ENCODE data around the gene DCST2. TPM values are rescaled to one million over a fixed set of nuclear protein-coding genes. Genes with fewer than 3 reads are reported as not detected.
A peak's percentile ranks its signal among the peaks of the same experiment; 100 is the strongest.

The DCST2 gene
- total and polyA plus RNA-seq, 9 of the 15 experiments (the other 6 are each of a cell fraction or from before 2014, with no cell fraction given) = 0.09 to 0.49 (median 0.11) TPM; not detected in 3

DNA sequence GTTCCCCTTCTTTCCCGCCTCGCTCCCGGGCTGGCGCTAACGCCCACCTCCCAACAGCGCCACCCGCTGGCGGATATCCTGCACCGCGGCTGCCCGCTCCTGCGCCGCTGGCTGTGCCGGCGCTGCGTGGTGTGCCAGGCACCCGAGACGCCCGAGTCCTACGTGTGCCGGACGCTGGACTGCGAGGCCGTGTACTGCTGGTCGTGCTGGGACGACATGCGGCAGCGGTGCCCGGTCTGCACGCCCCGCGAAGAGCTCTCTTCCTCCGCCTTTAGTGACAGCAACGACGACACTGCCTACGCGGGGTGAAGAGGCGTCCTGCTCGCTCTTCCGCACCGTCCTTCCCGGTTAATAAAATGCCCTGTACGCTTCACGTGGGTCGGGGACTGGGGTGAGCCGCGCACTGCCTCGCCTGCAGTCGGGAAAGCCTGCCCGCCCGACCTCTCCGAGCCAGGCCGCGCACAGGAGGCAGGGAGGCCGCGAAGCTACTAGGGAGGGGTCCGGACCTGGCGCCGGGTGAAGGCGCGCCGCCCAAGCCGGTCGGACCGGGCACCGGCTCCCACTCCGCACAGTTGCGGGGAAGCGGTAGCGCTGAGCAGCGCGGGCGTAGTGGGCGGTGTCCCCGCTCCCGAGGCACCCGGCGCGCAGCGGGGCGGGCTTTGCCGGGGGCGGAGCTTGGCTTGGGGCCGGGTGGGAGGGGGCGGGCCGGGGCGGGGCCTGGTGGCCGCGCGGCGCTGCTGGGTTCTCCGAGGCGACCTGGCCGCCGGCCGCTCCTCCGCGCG, 17.2 kb upstream of the DCST2 start, which contains the start of gene ADAM15 (continued):
- peak; percentile 69; the same call in 1 of the 2 replicates for TF ChIP-seq ZBED1 (IDR thresholded peaks at IDR 0.05)
- 0 out of 3 replicates have a peak, but pooled peaks of 1 of the 2 experiments have one; percentile 51 for TF ChIP-seq CBX3 (IDR thresholded peaks at IDR 0.05; ENCODE audit: borderline replicate concordance in 1 of 2, low read length in 2 of 2)
- peak; percentile 66 for TF ChIP-seq KDM5B (IDR thresholded peaks at IDR 0.05; ENCODE audit: insufficient replicate concordance, low read depth, low read length)
- TF ChIP-seq MAX (CRISPR knock-in tag; IDR thresholded peaks at IDR 0.05) = peak; percentile 90
- no peak; the same call in 1 of the 2 replicates for TF ChIP-seq ZNF165 (CRISPR knock-in tag; IDR thresholded peaks at IDR 0.05; ENCODE audit: borderline replicate concordance)
- no peak for TF ChIP-seq FUS (optimal IDR thresholded peaks at IDR 0.05; ENCODE audit: low read depth, low read length)
- peak; percentile 79 to 83 for TF ChIP-seq NRF1 (conservative IDR thresholded peaks at IDR 0.05 in 1 of 2, IDR thresholded peaks at IDR 0.05 in 1 of 2)
- TF ChIP-seq HDAC1 (IDR thresholded peaks at IDR 0.05) = peak in 1 of 2 experiments; percentile 73; a peak in 2 of 4 replicates
- TF ChIP-seq KLF16 (IDR thresholded peaks at IDR 0.05) = 0 out of 2 replicates have a peak, but pooled peaks have one; percentile 17
- no peak for TF ChIP-seq ZNF3 (CRISPR knock-in tag; IDR thresholded peaks at IDR 0.05)
- no peak for TF ChIP-seq SRF (CRISPR knock-in tag; IDR thresholded peaks at IDR 0.05)
- TF ChIP-seq CTBP1 (IDR thresholded peaks at IDR 0.05; ENCODE audit: borderline replicate concordance) = peak; percentile 96
- peak; percentile 32; the same call in 1 of the 2 replicates for TF ChIP-seq SOX6 (IDR thresholded peaks at IDR 0.05)
- TF ChIP-seq, protein P1, sequence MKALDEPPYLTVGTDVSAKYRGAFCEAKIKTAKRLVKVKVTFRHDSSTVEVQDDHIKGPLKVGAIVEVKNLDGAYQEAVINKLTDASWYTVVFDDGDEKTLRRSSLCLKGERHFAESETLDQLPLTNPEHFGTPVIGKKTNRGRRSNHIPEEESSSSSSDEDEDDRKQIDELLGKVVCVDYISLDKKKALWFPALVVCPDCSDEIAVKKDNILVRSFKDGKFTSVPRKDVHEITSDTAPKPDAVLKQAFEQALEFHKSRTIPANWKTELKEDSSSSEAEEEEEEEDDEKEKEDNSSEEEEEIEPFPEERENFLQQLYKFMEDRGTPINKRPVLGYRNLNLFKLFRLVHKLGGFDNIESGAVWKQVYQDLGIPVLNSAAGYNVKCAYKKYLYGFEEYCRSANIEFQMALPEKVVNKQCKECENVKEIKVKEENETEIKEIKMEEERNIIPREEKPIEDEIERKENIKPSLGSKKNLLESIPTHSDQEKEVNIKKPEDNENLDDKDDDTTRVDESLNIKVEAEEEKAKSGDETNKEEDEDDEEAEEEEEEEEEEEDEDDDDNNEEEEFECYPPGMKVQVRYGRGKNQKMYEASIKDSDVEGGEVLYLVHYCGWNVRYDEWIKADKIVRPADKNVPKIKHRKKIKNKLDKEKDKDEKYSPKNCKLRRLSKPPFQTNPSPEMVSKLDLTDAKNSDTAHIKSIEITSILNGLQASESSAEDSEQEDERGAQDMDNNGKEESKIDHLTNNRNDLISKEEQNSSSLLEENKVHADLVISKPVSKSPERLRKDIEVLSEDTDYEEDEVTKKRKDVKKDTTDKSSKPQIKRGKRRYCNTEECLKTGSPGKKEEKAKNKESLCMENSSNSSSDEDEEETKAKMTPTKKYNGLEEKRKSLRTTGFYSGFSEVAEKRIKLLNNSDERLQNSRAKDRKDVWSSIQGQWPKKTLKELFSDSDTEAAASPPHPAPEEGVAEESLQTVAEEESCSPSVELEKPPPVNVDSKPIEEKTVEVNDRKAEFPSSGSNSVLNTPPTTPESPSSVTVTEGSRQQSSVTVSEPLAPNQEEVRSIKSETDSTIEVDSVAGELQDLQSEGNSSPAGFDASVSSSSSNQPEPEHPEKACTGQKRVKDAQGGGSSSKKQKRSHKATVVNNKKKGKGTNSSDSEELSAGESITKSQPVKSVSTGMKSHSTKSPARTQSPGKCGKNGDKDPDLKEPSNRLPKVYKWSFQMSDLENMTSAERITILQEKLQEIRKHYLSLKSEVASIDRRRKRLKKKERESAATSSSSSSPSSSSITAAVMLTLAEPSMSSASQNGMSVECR (CRISPR knock-in tag; IDR thresholded peaks at IDR 0.05) = peak; percentile 88
- TF ChIP-seq HDAC8 (tag; IDR thresholded peaks at IDR 0.05) = peak; percentile 49; the same call in 1 of the 2 replicates
- TF ChIP-seq GABPB1 (CRISPR knock-in tag; IDR thresholded peaks at IDR 0.05) = peak; percentile 88
- 0 out of 4 replicates have a peak, but pooled peaks of 1 of the 2 experiments have one; percentile 44 for TF ChIP-seq MLX (CRISPR knock-in tag; conservative IDR thresholded peaks at IDR 0.05)
- no peak for TF ChIP-seq YBX1 (IDR thresholded peaks at IDR 0.05)
- peak; percentile 77; the same call in 1 of the 2 replicates for TF ChIP-seq PHF8 (IDR thresholded peaks at IDR 0.05; ENCODE audit: borderline replicate concordance, low read length)
- TF ChIP-seq ASH1L (IDR thresholded peaks at IDR 0.05; ENCODE audit: borderline replicate concordance, low read depth, partially characterized antibody) = no peak
- no peak for TF ChIP-seq CBX2 (IDR thresholded peaks at IDR 0.05; ENCODE audit: insufficient read depth, low read length, poor library complexity, severe bottlenecking)

Data from K562 (cell line).